ENCODE measurements around the gene TANC1.

Gene TANC1

DNA sequence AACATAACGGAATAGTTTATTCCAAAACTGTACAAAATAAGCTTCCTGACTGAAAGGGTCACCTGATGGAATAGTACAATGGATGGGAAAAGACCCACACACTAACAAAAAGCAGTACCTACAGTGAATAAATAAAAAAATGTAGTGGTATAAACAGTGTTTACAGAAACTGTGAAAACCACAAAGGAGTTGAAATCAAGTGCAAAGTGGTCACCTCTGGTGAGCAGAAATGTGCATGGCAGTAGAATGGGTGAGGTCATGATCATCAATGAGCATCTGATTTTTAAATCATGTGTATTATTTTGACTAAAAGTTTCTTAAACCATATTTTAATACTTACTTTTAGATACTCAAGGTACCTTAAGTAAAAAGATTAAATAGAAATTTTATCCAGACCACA, 306.7 kb downstream of the TANC1 start:
- Histone ChIP-seq H3K27ac (no peak overlapping the region), H3K9me3 (no peaks in the 10 kb centered on the region), H3K27me3 (no peaks in the 10 kb centered on the region), H3K4me1 (ENCODE audit: control insufficient read depth in 1 of 2, insufficient read depth in 1 of 2, low read depth in 1 of 2, low read length in 1 of 2) (no peaks in the 10 kb centered on the region), H3K36me3 (peaks cover 8% of the 10 kb centered on the region), H3K4me3 (ENCODE audit: low read depth in 1 of 2, low read length in 1 of 2) (no peak overlapping the region)
- TF ChIP-seq, protein P1, sequence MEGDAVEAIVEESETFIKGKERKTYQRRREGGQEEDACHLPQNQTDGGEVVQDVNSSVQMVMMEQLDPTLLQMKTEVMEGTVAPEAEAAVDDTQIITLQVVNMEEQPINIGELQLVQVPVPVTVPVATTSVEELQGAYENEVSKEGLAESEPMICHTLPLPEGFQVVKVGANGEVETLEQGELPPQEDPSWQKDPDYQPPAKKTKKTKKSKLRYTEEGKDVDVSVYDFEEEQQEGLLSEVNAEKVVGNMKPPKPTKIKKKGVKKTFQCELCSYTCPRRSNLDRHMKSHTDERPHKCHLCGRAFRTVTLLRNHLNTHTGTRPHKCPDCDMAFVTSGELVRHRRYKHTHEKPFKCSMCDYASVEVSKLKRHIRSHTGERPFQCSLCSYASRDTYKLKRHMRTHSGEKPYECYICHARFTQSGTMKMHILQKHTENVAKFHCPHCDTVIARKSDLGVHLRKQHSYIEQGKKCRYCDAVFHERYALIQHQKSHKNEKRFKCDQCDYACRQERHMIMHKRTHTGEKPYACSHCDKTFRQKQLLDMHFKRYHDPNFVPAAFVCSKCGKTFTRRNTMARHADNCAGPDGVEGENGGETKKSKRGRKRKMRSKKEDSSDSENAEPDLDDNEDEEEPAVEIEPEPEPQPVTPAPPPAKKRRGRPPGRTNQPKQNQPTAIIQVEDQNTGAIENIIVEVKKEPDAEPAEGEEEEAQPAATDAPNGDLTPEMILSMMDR (IDR thresholded peaks at IDR 0.05): no peak

DNA sequence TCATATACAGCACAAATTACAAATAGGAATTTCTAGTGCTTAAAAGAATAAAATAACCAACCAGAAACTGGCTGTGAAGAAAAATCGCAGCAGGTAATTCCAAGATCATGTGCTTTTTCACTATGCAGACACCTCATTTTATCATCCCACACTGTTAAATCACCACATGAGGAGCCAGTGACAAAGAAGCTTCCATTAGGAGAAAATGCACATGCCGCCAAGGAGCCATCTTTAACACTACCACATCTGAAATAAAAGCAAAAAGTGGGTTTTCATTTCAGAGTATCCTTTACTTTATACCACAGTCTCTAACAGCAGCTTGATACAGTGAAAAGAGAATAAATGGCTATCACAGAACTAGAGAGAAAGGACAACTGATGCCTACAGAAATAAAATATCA, 311.3 kb downstream of the TANC1 start:
- Histone ChIP-seq H3K27ac (no peak overlapping the region), H3K36me3 (no peaks in the 10 kb centered on the region), H3K4me3 (ENCODE audit: low read depth in 1 of 2, low read length in 1 of 2) (no peak overlapping the region), H3K4me1 (ENCODE audit: control insufficient read depth in 1 of 2, insufficient read depth in 1 of 2, low read depth in 1 of 2, low read length in 1 of 2) (no peaks in the 10 kb centered on the region), H3K27me3 (no peaks in the 10 kb centered on the region), H3K9me3 (no peaks in the 10 kb centered on the region)
- TF ChIP-seq, protein P1 (IDR thresholded peaks at IDR 0.05): no peak

DNA sequence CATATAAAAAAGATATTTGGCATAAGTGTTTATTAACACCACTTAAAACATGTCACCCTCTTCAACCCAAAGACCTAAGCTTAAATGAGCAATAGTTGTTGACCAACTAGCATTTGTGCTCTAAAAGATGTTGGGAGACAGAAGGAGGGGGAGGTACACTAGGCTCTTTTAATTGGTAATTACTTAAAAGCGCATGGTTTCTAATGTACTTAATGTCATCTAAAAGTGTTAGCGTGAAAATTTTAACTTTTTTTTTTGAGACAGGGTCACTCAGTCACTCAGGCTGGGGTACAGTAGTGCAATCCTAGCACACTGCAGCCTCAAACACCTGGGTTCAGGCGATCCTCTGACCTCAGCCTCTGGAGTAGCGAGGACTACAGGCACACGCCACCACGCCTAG, 312.6 kb downstream of the TANC1 start:
- Histone ChIP-seq H3K9me3 (no peaks in the 10 kb centered on the region), H3K27me3 (no peaks in the 10 kb centered on the region), H3K4me1 (ENCODE audit: control insufficient read depth in 1 of 2, insufficient read depth in 1 of 2, low read depth in 1 of 2, low read length in 1 of 2) (peaks cover 5 to 6% of the 10 kb centered on the region in 2 experiments), H3K27ac (no peak overlapping the region), H3K4me3 (ENCODE audit: low read depth in 1 of 2, low read length in 1 of 2) (no peak overlapping the region), H3K36me3 (no peaks in the 10 kb centered on the region)
- TF ChIP-seq, protein P1 (IDR thresholded peaks at IDR 0.05): no peak
